Fibroblast of the conjunctiva (primary cell): ENCODE results near the gene TLNRD1.
"Not testable (repeated sequence)": the region's sequence is repeated elsewhere in the genome, so short reads cannot be mapped to it uniquely, and the experiment has no call there.

Experiments used
- DNase-seq: peaks from one replicate; pipeline ENCODE4 v3.0.0-alpha.2; 2010; ENCODE audit warnings: low read depth

The TLNRD1 gene

DNA sequence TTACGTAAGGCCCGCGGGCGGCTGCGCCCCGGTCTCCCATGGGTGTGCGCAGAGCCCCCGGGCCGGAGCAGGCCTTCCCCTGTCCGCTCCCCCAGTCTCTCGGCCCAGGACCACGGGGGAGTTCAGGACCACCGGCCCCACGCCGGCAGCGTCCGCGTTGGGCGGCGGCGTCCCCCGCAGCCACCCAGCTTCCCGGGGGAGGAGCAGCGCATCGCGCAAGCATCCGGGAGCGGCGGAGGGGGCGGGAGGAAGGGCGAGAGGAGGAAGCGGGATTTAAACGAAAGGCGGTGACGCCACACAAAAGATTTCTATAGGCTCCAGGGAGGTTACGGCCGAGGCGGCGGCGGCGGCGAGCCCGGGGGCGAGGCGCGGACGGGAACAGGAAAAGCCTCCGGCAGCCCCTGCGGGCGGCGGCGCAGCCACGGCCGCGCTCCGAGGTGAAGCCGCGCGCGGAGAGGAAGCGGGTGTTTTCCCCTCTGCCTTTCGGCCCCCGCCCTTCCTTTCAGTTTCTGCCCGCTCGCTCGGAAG, at the start of gene TLNRD1:
Gene TLNRD1 (plus strand): TSS at position 300 of the 528 bp plus-strand sequence. CDS start 1,349 bp downstream, outside the sequence.
- peak; percentile 77 for DNase-seq

DNA sequence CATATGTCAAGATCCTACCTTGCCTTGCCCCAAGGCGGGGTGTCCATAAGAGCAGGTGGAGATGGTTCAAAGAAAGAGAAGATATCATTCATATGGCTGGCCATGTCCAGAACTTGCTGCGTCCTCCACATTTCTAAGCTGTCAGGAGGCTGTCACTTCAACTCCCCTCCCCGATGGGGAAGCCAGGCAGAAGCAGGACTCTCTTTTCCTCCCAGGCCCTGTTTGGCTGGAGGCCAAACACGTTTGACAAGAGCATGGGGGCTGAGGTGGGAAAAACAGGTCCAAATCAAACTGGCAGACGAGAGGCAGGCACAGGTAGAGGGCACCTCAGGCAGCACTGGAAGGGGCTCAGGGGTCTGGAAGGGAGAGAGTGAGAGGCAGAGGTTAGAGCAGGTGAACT, 48.8 kb upstream of the TLNRD1 start:
- no peak for DNase-seq

DNA sequence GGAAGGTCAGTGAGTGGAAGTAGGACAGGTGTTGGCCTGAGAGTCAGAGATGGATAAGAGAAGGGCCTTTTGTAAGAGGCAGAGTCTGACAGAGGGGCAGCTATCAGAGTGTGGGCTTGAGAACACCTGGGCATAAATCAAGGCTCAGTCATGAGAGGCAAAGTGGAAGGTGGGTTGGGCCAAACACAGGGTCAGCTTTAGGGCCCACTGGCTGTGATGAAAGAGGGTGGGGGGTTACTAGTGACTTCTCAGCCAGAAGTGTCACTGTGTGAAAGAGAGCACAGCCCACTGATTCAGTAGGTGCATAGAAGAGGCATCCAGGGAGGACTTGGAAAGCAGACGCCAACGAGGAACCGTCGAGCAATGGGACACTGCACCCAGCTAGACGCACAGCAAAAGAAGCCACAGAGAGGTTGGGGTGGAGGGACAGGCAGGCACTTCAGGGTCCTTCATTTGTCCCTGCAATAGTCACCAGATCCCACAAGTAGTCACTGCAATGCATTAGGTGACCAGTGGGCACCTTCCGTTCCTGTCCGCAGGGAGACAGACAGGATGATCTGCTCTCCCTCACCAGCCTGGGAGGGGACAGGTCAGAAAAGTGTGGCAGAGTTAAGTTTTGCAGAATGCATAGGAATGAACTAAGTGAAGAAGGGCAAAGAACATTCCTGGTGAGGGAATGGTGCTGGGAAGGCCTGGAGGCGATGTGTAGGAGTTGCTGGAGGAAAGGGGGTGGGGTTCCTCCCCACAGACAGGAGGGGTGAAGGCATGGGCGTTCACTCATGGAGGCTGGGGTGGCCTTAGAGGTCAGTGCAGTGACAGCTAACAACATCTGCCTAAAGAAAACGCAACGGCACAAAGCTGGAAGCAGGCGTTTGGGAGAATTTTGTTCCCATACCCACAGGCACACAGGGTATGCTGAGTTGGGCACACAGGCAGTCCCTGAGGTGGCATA, 47.4 kb upstream of the TLNRD1 start:
- DNase-seq = no peak

DNA sequence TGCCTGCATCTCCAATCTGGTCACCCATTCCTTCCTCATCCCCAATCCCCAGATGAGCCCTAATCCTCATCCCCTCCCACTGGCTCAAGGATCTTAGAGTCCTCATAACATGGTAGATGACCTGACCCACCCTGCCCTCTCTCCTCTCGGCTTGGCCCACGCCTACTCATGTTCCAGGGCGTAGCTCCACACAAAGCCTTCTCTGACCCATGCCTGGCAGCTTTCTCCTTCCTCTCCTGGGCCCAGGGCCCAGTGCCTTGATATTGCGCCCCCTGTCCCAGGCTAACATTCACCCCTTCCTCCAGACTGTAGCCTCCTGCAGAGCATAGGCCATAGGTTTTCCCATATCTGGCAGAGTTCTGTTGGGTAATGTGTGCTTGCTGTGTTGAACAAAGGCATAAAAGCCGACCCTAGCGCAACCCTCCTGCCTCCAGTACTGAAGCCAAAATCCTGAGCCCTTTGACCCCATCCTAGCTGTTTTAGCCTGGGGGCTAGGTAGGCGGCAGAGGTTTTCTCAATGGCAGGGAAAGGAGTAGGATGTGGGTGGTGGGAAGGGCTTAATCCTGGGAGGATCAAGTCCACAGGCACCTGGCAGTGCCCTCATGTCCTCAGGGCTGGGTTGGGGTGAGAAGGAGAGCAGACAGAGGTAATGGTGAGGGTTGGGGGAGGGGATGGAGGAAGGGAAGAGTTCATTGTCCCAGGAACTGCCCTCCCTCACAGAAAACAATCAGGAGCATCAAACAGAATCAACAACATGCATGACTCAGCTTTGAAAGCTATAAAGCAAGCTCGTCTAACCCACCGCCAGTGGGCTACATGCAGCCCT, 46.6 kb upstream of the TLNRD1 start:
- DNase-seq = no peak

DNA sequence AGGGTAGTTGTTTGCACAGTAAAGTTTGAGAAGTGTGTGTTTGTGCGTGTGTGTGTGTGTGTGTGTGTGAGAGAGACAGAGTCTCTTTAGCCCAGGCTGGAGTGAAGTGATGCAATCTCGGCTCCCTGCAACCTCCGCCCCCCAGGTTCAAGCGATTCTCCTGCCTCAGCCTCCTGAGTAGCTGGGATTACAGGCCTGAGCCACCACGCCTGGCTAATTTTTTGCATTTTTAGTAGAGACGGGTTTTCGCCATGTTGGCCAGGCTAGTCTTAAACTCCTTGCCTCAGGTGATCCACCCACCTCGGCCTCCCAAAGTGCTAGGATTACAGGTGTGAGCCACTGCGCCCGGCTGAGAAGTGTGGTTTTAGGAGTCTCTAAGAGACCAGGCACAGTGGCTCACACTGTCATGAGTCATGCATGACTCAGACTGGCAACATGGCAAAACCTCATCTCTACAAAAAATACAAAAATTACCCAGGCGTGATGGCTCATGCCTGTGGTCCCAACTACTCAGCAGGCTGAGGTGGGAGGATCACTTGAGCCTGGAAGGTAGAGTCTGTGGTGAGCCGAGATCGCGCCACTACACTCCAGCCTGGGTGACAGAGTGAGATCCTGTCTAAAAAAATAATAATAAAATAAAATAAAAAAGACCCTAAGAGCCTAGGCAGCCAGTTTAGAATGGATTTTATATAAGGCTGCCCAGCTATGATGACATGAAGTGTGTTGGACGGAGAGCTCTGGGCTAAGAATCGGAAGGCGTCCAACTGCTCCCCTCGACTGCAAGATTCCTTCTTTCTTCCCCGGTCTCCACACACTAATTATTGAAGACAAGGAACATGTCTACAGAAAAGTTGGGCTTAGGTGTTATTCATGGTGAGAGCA, 44.9 kb upstream of the TLNRD1 start:
- peak; percentile 63 for DNase-seq

DNA sequence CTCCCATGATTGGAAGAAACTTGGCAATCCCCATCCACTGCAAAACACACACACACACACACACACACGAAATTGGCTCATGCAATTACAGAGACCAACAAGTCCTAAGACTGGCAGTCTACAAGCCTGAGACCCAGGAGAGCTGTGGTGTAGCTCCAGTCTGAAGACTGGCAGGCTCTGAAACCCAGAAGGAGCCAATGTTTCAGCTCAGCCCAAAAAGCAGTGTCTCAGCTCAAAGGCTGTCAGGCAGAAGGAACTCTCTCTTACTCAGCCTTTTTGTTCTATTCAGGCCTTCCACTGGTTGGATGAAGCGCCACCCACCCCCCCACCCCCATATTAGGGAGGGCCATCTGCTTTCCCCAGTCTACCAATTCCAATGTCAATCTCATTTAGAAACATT, 43.2 kb upstream of the TLNRD1 start:
- DNase-seq = no peak

DNA sequence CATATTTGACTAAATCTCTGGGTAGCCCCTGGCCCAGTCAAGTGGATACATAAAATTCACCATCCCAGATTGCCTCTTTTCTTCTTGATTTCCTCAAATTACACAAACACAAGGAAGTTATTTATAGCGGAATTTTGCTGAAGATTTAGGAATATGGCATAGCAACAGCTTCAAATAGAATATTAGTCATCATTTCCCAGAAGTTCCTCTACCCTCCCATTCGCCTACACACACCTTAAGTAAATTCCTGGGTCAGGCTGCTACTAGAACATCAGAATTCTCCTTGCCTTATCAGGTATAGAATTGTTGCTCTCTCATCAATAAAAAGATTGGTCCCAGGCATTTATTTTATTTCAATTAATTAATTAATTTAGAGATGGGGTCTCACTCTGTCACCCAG, 42.7 kb upstream of the TLNRD1 start:
- no peak for DNase-seq

DNA sequence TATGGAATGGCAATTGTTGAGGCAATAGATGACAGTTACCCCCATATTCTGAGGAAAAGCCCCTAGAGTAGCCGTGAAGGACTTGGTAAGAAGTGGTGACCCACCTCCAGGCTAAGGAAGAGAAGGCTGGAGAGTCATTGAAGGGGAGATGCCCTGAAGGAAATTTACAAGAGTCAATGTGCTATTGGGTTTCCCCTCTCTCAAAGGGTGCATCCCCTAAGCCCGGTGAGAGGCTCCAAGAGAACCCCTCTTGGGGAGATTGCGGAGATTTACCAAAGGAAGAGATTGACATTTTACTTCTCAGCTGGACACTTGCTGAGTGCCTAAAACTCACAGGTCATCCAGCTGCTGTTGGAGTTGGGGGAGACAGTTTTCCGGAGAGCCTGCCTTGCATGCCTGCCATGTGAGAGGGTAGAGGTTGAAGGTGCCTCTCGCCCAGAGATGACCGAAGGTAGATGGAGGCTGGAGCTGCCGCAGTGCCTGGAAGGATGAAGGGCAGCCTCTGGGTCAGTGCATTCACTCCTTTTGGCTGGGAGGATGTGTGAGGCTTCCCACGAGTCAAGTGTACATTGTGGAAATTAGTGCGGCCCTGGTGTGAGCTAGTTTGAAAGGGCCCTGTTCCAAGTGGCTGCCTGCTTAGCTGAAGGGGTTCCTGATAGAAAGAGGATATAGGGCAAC, 41.8 kb upstream of the TLNRD1 start:
- no peak for DNase-seq

DNA sequence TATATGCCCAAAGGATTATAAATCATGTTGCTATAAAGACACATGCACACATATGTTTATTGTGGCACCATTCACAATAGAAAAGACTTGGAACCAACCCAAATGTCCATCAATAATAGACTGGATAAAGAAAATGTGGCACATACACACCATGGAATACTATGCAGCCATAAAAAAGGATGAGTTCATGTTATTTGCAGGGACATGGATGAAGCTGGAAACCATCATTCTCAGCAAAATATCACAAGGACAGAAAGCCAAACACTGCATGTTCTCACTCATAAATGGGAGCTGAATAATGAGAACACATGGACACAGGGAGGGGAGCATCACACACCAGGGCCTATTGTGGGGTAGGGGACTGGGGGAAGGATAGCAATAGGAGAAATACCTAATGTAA, 35.3 kb upstream of the TLNRD1 start:
- not testable (repeated sequence) for DNase-seq

DNA sequence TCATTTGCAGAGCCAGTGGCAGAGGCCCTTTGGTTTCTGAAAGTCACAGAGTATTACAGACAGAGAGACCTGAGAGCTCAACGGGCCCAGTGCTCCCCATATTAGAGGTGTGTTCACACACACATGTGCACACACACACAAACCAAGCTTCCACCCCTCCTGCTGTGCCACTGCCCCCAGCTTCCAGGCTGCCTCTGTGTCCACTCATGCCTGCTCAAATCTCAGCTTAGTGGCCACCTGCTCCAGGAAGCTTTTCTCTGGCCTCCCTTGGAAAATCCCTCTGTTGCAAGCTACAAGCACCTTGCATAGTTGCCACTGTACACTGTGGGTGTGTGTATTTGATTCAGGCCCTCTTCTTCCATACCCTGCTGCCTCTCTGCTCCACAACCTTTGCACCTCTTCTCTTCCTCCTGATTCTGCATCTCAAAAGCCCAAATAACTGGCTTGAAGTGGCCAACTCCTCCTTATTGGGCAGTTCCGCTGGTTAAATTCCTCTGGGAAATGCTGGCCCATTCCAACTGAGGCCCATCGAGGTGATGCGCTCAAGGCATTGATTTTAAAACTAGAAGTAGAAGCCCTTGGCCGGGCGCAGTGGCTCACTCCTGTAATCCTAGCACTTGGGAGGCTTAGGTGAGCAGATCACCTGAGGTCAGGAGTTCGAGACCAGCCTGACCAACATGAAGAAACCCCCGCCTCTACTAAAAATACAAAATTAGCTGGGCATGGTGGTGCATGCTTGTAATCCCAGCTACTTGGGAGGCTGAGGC, 34.1 kb upstream of the TLNRD1 start:
- no peak for DNase-seq

DNA sequence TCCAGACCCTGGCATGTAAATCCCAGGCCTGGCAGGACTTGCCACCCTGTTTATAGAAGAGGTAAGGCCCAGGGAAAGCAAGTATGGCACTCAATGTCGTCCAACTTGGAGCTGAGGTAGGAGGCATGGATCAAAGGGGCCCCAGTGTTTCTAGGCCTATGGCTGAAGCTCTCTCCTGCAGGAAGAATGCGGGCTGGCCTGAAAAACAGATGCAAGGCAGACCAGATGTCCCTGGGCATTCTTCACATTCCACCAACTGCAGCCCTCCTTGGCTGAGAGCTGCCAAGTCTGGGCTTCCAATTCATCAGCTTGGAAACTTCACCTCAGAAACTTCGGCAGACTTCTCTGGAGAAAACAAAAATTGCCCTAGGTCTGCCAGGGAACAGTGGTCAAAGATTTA, 33.3 kb upstream of the TLNRD1 start:
- no peak for DNase-seq

DNA sequence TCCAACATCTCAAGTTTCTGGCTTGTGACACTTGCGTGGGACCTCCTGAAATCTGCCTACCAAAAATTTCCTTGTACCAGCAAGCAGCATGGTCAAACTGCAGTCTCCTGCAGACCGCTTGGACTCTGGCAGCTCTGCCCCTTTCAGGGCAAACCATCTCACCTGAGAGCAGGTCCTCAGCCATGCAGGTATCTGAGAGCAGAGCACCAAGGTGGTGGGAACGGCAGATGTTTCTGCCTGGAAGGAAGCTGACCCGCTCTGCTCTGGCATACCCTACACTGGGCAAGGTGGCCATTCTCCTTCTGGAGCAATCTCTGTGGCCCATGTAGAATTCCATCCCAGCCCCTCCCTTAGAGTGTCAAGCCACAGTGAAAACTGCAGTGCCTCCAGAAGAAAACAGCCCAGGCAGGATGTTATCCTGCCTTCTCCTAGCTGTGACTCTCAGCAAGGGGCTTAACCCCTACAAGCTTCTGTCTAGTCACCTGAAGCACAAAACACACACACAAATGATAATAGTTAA, 32.7 kb upstream of the TLNRD1 start:
- no peak for DNase-seq

DNA sequence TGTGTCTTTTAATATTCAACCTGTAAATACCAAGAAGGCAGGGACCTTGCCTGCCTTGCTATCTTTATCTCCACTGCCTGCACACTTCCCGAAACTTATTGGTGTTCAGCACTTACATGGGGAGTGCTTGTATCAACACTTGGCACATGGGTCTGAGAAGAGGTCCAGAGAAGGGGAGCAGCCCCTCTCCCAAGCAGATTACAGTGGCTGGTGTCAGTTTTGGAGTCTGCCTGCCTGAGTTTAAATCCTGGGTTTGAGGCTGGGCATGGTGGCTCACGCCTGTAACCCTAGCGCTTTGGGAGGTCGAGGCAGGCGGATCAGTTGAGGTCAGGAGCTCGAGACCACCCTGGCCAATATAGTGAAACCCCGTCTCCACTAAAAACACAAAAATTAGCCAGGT, 31.4 kb upstream of the TLNRD1 start:
- no peak for DNase-seq

DNA sequence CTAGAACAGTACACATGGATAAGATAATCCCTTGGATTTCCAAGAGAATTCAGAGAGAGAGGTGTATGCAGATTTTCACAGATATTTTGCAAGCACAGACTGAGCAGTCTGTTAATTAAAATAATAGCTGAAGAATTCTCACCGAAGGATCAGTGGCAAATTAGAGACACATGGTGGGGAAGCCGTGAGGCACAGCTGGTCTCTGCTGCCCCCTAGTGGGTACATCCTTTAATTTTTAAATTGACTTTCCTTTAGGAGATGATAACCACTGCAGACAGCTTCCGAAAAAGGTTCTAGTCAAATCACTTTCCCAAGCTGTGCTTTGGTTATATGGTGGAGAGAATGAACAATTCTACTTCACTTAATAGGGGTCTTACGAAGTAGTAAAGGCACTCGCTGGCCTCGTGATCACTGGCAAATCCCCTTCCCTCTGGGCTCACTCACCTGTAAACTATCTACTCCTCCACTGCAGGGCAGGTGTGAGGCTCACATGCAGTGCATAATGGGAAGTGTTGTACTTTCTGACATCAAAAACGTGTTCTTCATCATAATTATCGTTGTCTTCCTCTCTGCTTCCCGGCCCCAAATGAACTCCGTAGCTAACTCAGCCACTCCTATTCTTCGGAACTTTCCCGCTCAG, 30.6 kb upstream of the TLNRD1 start:
- no peak for DNase-seq

DNA sequence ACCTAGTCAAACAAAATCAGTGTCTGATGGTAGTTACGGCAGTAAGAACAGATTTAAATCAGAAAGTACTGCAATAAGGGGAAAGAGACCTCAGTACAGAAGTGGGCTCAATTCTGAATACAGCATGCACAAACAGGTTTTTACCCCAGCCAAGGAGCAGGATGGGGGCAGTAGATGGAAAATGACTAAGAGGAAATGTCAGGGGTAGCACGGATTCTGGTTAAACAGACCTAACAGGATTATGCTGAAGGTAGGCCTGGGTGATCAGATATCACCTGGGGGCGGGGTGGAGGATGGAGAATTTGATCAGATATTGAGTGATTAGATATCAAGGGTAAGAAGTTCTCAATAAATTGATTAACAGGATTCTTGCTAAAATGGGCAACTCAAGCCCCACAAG, 30.1 kb upstream of the TLNRD1 start:
- DNase-seq = no peak

DNA sequence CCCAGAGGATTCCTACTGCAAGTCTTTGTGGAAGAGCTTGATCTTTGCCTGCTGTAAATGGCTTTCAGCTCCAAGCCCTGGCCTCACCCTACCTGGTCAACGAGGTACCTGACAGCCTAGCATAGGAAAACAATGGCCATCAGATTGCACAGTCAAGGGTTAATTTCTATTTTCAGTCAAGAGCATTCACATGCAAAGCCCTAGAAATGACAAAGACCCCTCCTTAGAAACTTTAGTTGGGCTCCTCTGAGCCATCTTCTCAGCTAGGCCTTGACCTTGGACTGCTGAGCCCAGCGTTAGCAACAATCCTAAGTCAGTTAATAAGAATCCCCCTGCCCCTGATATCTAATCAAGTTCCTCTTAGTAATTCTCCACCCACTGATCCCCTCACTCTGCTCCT, 29.6 kb upstream of the TLNRD1 start:
- DNase-seq = no peak

DNA sequence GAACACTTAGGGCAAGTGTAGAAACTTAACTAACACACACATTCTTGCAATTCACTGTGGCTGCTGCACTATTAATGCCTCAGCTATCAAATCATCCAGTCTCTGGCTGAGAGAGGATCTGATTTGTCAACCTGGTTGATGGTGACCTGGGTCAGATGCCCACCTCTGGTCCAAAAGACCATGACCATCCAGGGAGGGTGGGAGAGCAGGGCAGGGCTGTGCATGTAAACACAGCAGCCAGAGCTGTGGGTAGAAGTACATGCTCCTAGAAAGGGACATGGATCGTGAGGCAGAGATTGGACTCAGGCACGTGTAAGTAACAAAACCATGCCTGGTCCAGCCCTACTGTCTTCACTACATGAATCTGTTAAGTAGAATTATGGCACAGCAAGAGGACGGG, 28.4 kb upstream of the TLNRD1 start:
- DNase-seq = no peak

DNA sequence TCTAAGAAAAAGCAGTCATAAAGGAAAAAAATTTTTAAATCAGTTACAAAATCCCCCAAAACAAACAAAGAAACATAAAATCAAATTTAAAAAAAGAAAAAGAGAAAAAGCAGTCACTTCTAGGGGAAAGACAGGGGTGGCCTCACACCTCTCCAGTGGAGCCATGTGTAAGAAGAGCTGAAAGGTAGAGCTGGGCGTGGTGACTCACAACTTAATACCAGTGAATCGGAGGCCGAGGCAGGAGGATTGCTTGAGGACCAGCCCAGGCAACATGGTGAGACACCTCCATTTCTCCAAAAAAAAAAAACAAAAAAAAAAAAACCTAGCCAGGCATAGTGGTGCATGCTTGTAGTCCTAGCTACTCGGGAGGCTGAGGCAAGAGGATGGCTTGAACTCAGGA, 25.8 kb upstream of the TLNRD1 start:
- DNase-seq = no peak

DNA sequence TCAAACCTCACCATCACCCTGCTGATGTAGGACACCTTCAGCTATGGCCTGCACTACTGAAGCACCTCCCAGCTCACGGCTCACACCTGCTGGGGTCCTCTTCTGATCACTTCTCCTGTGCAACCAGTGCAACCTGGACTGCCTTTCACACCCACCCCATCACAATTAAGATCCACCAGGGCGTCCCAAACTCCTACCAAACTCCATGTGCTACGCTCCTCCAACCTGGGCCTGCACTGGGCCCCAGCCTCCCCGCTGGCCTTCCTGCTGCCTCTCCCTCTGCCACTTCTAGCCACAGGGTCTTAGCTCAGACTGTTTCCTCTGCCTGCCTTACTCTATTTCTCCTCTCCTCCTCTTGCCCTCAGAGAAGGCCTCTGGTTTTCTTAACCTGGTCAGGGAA, 23.9 kb upstream of the TLNRD1 start:
- no peak for DNase-seq

DNA sequence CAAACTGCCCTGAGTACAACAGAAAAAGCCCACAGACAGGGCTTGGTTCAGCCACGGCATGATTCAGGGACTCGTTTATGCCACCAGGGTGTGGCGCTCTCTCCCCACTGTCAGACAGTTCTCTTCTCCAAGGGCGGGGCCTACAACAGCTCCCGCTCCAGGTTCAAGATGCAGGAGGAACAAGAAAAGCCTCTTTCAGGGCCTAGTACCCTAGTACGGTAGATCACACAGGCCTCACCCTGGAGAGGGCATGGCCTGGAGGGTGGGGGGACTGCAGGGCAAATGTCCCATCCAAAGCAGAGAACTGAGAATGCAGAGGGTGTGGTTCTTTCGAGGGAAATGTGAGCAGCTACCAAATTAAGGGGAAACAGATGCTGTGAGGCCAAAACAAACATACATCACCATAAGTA, 23.1 kb upstream of the TLNRD1 start:
- peak; percentile 75 for DNase-seq
